ENCODE data around the gene STX11. TPM values are rescaled to one million over a fixed set of nuclear protein-coding genes. Genes with fewer than 3 reads are reported as not detected.
"Not testable (repeated sequence)": the region's sequence is repeated elsewhere in the genome, so short reads cannot be mapped to it uniquely, and the experiment has no call there.

STX11 gene
- total RNA-seq, 1 experiment from 2014 or later, result 0.67 TPM

DNA sequence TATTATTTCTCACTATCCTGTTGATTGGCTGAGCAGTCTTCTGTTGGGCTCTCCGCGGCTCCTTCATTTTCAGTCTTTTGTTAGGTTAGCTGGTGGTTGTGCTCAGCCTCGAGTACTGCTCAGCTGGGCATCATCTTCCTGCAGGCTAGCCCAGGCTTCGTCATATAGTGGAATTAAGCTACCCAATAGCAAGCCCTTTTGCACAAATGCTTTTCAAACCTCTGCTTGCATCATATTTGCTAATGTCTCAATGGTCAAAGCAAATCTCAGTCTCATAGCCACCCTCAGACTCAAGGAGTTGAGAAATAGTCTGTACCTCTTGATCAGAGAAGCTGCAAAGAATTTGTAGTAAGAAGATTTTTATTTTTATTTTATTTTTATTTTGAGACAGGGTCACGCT, 23.7 kb downstream of the STX11 start:
- DNase-seq (ENCODE audit: low read depth), result no peak

- no peak for DNase-seq (ENCODE audit: low read depth)
Observed at GRCh38 chr6:144176043-144176442, 25.7 kb downstream of the STX11 start.

DNA sequence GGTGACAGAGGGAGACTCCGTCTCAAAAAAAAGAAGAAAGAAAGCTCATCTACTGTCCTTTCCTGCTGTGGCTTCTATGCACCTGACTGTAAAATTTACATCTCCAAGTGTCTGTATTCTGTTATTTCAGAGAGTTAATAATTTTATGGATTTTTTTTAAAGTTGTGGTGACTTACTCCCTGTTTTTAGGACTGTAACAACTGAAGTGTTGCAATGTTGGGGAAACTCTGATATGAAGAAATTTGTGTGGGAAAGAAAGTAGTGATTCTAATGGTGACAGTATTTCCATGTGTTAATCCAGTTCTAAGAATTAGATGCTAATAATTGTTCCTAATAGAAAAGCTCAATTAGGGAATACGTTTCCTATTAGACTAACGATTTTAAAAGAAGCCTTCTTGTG, 27.4 kb downstream of the STX11 start:
- no peak for DNase-seq (ENCODE audit: low read depth)

DNA sequence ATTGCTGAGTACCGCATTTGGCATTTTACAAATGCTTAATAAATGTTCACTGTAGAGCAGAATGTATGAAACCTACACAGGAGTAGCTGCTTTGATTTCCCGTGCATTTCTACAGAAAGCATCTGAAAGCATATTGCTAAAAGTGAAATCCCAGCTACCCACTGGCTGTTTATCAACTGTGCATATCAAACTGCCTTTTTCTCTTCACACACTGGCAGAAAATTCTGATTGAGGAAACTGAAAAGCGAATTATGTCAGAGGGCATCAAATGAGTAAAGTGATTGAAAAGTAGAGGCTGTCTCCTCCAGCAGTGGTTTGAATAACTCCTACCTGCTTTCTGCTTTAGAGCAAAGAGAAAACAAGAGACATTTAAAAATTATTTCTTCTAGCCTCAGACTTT, 28.0 kb downstream of the STX11 start:
- DNase-seq (ENCODE audit: low read depth), result no peak

DNA sequence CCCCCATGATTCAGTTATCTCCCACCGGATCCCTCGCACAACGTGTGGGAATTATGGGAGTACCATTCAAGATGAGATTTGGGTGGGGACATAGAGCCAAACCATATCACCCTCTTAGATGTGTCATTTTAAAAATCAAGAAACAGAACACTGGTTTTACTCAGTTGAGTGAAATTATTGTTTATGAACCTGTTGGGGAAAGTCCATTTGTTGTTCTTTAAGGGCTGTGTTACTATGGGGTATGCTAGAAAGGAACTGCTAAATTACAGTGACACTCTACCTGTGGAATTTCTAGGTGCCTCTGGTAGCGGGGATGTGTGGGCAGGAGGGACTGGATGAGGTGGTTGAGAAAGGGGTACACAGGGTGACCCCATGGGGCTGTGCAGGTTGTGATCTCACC, 28.9 kb downstream of the STX11 start:
- no peak for DNase-seq (ENCODE audit: low read depth)

GRCh38 chr6:144179828-144180227, 29.5 kb downstream of the STX11 start:
- no peak for DNase-seq (ENCODE audit: low read depth)

- not testable (repeated sequence) for DNase-seq (ENCODE audit: low read depth)
Observed at GRCh38 chr6:144180354-144180753, 30.0 kb downstream of the STX11 start.

DNA sequence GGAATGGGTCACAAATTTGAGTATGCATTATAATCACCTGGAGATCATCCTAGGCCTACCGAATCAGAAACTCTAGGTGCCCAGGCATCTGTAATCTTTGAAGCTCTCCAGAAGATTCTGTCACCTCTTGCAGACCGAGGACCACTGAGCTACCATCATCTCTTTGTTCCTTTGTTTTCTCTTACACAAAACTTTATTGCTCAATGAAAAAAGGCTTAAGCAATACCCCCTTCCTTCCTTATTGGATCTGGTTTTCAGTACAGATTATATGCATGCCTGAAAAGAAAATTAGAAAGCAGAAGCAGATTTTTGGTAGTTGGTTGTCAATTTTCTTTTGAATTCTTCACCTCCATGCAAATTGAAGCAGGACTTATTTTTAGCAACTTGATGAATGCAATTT, 31.3 kb downstream of the STX11 start:
- no peak for DNase-seq (ENCODE audit: low read depth)

GRCh38 chr6:144184186-144184585, 33.9 kb downstream of the STX11 start:
- not testable (repeated sequence) for DNase-seq (ENCODE audit: low read depth)

DNA sequence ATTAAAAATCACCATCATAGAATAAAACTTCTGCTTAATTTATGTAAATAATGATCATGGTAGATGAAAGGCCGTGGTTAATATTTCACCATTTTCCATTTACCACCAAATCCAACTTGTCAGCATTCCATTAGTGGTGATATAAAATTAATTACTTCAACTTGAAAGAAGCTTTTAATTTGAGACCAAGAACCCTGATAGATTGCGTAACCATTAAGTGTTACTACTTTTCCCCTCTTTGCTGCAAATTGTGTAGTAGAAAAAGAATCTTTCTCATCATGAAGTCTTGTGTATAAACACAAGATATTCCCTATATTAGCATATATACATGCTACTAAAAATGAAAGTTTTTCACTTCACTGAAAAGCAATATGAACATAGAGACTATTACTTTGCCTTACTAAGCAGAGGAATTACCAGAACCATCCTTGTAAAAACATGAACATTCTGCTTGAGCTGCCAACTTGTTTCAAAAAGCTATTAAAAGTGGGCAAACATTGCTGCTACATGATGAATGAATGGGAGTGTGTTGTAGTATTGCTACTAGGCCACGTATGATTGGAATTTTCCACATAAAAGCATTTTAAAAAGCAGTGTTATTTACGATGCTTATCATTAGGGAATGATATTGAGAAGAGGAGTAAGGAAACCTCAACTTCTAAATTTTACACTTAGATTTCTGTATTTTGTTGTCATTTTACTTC, 35.0 kb downstream of the STX11 start:
- no peak for DNase-seq (ENCODE audit: low read depth)

DNA sequence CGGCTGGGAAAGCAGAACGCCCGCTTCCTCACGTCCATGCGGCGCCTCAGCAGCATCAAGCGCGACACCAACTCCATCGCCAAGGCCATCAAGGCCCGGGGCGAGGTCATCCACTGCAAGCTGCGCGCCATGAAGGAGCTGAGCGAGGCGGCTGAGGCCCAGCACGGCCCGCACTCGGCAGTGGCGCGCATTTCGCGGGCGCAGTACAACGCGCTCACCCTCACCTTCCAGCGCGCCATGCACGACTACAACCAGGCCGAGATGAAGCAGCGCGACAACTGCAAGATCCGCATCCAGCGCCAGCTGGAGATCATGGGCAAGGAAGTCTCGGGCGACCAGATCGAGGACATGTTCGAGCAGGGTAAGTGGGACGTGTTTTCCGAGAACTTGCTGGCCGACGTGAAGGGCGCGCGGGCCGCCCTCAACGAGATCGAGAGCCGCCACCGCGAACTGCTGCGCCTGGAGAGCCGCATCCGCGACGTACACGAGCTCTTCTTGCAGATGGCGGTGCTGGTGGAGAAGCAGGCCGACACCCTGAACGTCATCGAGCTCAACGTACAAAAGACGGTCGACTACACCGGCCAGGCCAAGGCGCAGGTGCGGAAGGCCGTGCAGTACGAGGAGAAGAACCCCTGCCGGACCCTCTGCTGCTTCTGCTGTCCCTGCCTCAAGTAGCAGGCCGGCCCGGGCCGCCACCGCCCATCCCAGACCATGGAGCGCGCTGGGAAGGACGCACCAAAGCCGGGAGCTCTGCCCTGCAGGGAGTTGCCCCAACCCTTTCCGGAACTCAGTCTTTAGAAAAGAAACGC, 36.7 kb downstream of the STX11 start:
- no peak for DNase-seq (ENCODE audit: low read depth)

DNA sequence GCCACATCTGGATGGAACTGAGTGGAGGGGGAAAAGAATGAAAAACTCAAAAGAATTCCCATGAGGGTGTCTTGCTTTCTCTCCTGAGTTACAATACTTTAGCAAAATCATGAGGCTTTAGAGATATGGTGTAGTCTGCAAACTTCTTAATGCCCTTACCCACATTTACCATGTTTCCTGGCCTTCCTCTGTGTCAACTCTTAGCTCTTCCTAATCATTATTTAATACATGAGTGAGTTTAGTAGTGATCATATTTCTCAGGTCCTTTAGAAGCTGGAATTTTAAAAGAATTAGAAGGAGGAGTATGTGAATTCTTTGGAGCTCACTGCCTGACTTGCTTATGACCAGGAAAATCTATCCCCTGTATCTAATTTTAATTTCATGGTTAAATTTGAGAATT, 39.0 kb downstream of the STX11 start:
- no peak for DNase-seq (ENCODE audit: low read depth)

DNA sequence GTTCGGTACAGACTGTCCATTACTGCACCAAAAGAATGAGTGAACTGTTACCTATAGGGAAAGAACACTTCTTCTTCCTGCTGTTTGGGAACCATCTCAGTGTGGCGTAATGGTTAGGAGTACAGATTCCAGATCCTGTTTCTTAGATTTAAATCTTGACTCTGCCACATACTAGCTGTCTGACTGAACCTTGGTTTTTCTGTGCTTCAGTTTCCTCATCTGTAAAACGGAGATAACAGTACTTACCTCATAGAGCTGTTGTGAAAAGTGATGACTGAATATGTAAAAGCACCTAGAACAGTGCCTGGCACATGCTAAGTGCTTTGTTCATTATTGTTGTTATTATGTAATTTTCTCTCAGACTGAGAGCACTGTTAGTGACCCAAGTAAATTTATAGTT, 39.8 kb downstream of the STX11 start:
- DNase-seq (ENCODE audit: low read depth), result no peak

- peak; percentile 79 for DNase-seq (ENCODE audit: low read depth)
Observed at GRCh38 chr6:144190593-144190992, 40.3 kb downstream of the STX11 start.

DNA sequence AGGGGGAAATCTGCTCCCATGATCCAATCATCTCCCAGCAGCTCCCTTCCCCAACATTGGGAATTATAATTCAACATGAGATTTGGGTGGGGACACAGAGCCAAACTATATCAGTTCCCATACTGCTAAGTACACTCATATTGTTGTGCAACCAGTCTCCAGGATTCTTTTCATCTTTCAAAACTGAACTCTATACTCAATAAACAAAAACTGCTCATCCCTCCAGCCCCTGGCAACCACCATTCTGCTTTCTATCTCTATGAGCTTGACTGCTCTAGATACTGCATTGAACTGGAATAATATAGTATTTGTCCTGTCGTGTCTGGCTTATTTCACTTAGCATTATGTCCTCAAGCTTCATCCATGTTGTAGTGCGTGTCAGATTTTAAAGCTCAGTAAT, 42.9 kb downstream of the STX11 start:
- DNase-seq (ENCODE audit: low read depth), result no peak

- peak; percentile 15 for DNase-seq (ENCODE audit: low read depth)
Observed at GRCh38 chr6:144194293-144194810, 44.0 kb downstream of the STX11 start.

DNA sequence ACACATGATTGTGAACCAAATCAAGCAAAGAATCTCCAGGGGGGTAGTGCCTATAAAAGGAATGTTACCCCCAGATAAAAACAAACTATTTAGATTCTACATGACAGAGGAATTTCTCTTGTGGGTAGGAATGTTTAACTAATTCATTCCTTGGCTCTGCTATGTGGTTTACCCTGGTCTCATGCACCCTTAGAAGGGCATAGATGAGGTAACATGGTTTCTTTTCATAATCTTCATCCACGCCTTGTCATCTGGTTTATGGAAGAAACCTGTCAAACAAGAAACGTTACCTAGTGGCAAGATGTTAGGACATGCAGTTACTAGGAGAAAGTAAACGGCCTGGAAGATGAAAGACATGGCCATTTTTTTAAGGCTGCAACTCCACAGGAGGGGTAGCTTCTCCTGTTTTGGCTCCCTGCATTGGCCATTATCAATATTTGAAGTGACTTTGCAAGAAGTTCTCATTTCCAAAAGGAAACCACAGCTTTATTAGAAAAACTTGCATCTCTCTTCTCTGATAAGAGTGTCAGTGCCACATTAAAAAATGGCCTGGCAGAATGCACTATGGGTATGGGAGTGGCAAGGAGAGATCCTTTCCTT, 45.5 kb downstream of the STX11 start:
- peak; percentile 94 for DNase-seq (ENCODE audit: low read depth)

GRCh38 chr6:144197919-144198318, 47.6 kb downstream of the STX11 start:
- DNase-seq (ENCODE audit: low read depth), result no peak

- peak; percentile 11 for DNase-seq (ENCODE audit: low read depth)
Observed at GRCh38 chr6:144202879-144203468, 52.7 kb downstream of the STX11 start.

DNA sequence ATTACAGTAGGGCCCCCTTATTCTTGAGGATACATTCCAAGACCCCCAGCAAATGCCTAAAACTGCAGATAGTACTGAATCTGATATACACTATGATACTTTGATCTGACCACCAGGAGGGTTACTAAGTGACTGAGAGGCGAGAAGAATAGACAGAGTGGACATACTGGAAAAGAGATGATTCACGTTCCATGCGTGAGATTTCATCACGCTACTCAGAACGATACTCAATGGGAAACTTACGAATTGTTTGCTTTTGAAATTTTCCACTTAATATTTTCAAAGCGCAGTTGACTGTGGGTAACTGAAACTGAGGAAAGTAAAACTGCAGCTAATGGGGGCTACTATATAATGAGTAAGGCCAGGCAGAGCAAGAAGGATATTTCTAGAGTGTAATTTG, 60.8 kb downstream of the STX11 start:
- no peak for DNase-seq (ENCODE audit: low read depth)

- DNase-seq (ENCODE audit: low read depth), result no peak
Observed at GRCh38 chr6:144213315-144213714, 63.0 kb downstream of the STX11 start.

- DNase-seq (ENCODE audit: low read depth), result no peak
Observed at GRCh38 chr6:144214029-144214428, 63.7 kb downstream of the STX11 start.

All from M059J (cell line).